Stomach (tissue), 9 donors: Measurements from ENCODE around the gene MRPL21. TPM values are rescaled to one million over a fixed set of nuclear protein-coding genes. Genes with fewer than 3 reads are reported as not detected.
A peak's percentile ranks its signal among the peaks of the same experiment; 100 is the strongest.
"Not testable (repeated sequence)": the region's sequence is repeated elsewhere in the genome, so short reads cannot be mapped to it uniquely, and the experiment has no call there.

ENCODE experiments used
- DNase-seq, 2 donors: peaks; one replicate each; pipeline versions ENCODE4 v3.0.0 to v3.0.0-alpha.2; 2013 to 2019
- H3K27ac ChIP-seq, 5 donors: fragments of 200-600 bp in 4 of 5; sonication (generic) in 4 of 5; one replicate each; pipeline ENCODE4 v1.5.1; 2013 to 2019; ENCODE audit warnings: mild to moderate bottlenecking in 1 of 5, moderate library complexity in 1 of 5
- H3K27me3 ChIP-seq, 3 donors: fragments of 200-600 bp; sonication (generic); one replicate each; pipeline ENCODE4 v1.5.1; 2017 to 2019; ENCODE audit warnings: mixed run types in 1 of 3
- H3K36me3 ChIP-seq, 4 donors: fragments of 200-600 bp; sonication (generic); 1 replicate in 3 of 4; 2 replicates in 1 of 4; pipeline ENCODE4 v1.5.1; 2016 to 2019
- H3K4me1 ChIP-seq, 4 donors: fragments of 200-600 bp; sonication (generic); one replicate each; pipeline ENCODE4 v1.5.1; 2016 to 2019
- H3K4me3 ChIP-seq, 4 donors: fragments of 200-600 bp; sonication (generic) in 3 of 4; one replicate each; pipeline ENCODE4 v1.5.1; 2016 to 2019; ENCODE audit warnings: mild to moderate bottlenecking in 1 of 4
- H3K9me3 ChIP-seq, 4 donors: fragments of 200-600 bp; sonication (generic); one replicate each; pipeline ENCODE4 v1.5.1; 2016 to 2019
- CTCF ChIP-seq, 7 experiments: fragments of 450-650 bp in 4 of 7; fragments of 200-600 bp in 3 of 7; sonication (generic) in 3 of 7; IDR thresholded peaks; one replicate each; pipeline ENCODE4 v1.5.1; 2016 to 2019; ENCODE audit warnings: antibody characterized with exemption in 7 of 7, control low read depth in 2 of 7, mild to moderate bottlenecking in 1 of 7
- EP300 ChIP-seq: sonication (generic); formaldehyde crosslinking; IDR thresholded peaks from one replicate; pipeline ENCODE4 v1.6.1; 2017; ENCODE audit warnings: antibody characterized with exemption
- POLR2A ChIP-seq, 4 donors: fragments of 450-650 bp; IDR thresholded peaks; one replicate each; pipeline ENCODE4 v1.6.1; 2016; ENCODE audit warnings: antibody characterized with exemption in 4 of 4, control low read depth in 2 of 4, mild to moderate bottlenecking in 1 of 4, moderate library complexity in 1 of 4
- POLR2AphosphoS5 ChIP-seq, 3 donors: sonication (generic); formaldehyde crosslinking; IDR thresholded peaks; one replicate each; pipeline ENCODE4 v1.6.1; 2016; ENCODE audit warnings: antibody characterized with exemption in 3 of 3
- WGBS, 5 donors: extraction: QIAGEN DNeasy Blood & Tissue Kit in 3 of 5; methylation state at CpG; one replicate each; pipeline versions ENCODE4 v1.1.5 to v1.1.7; 2013 to 2018; 5-methylcytosine and 5-hydroxymethylcytosine counted together
- intact Hi-C: fragments of 100-400 bp; cut with DNase I; formaldehyde crosslinking; loops from one replicate; pipeline ENCODE4 v1.15.1; 2023; ENCODE audit warnings: low total_unique reads
- polyA plus RNA-seq, 3 donors: library from polyadenylated mRNA; stranded (reverse); fragments of 200-250 nt; gene quantifications; one replicate each; pipeline ENCODE4 v1.2.3, GENCODE V29; 2013
- total RNA-seq, 5 donors: library from RNA; depleted of rRNA; stranded (reverse); fragments of >200 nt; gene quantifications; one replicate each; pipeline versions ENCODE4 v1.1.0 to v1.2.3, GENCODE V29; 2014 to 2016
- donor health status: healthy with polysubstance abuse.
- donor health status: Bipolar disorder and iron deficiency.
- donor health status: healthy.

MRPL21 gene
- total and polyA plus RNA-seq, 8 donors: 30.6 to 185 (median 92.6) TPM

- intact Hi-C loops: no loop called here
- no peak overlapping the region for H3K4me3 ChIP-seq
- no peak for TF ChIP-seq POLR2A (IDR thresholded peaks at IDR 0.05)
- no peak for TF ChIP-seq POLR2AphosphoS5 (IDR thresholded peaks at IDR 0.05)
- peak in 1 of 7 experiments; percentile 15 for TF ChIP-seq CTCF (IDR thresholded peaks at IDR 0.05)
- peaks cover 30 to 54% (median 51%) of the 10 kb centered on the region in 4 donors for H3K36me3 ChIP-seq
- 60 to 73% (median 68%) methylated on average over 13 to 18 of the region's 18 CpGs for WGBS, 5 donors
- peaks cover 14 to 19% (median 15%) of the 10 kb centered on the region in 4 donors for H3K4me1 ChIP-seq
- H3K27ac ChIP-seq: peak overlapping the region in 3 of 5 donors; percentile 15 to 77 (median 60)
- H3K27me3 ChIP-seq: no peaks in the 10 kb centered on the region
- no peaks in the 10 kb centered on the region for H3K9me3 ChIP-seq
- peak in 1 of 2 donors; percentile 86 for DNase-seq
Measured at GRCh38 chr11:68889948-68890446, 13.6 kb downstream of the MRPL21 start.

- H3K27me3 ChIP-seq, H3K9me3 ChIP-seq, H3K36me3 ChIP-seq, DNase-seq, H3K4me1 ChIP-seq, H3K27ac ChIP-seq, H3K4me3 ChIP-seq, intact Hi-C loops: not testable (repeated sequence)
- WGBS, 5 donors: 92 to 96% (median 94%) methylated on average over 15 of the region's 15 CpGs
Measured at GRCh38 chr11:68884827-68885226, 18.8 kb downstream of the MRPL21 start.

- Histone ChIP-seq H3K9me3 (no peaks in the 10 kb centered on the region), H3K27me3 (no peaks in the 10 kb centered on the region), H3K27ac (no peak overlapping the region), H3K4me3 (no peak overlapping the region), H3K4me1 (no peaks in the 10 kb centered on the region), H3K36me3 (no peaks in the 10 kb centered on the region)
- TF ChIP-seq CTCF (IDR thresholded peaks at IDR 0.05): no peak
- no peak for TF ChIP-seq POLR2AphosphoS5 (IDR thresholded peaks at IDR 0.05)
- no peak for TF ChIP-seq EP300
- no peak for TF ChIP-seq POLR2A (IDR thresholded peaks at IDR 0.05)
- intact Hi-C loops: no loop called here
- 87 to 96% (median 91%) methylated on average over 11 to 13 of the region's 13 CpGs for WGBS, 5 donors
- DNase-seq: no peak
Measured at GRCh38 chr11:68882391-68882790, 21.2 kb downstream of the MRPL21 start.

GRCh38 chr11:68881320-68881719, 22.3 kb downstream of the MRPL21 start:
- no peak overlapping the region for H3K4me3 ChIP-seq
- no peaks in the 10 kb centered on the region for H3K36me3 ChIP-seq
- DNase-seq: no peak
- no peak overlapping the region for H3K27ac ChIP-seq
- no peaks in the 10 kb centered on the region for H3K27me3 ChIP-seq
- no peaks in the 10 kb centered on the region for H3K4me1 ChIP-seq
- TF ChIP-seq POLR2A (IDR thresholded peaks at IDR 0.05) (no peak), POLR2AphosphoS5 (IDR thresholded peaks at IDR 0.05) (no peak), EP300 (no peak), CTCF (IDR thresholded peaks at IDR 0.05) (no peak)
- 94 to 100% (median 95%) methylated on average over 2 of the region's 2 CpGs for WGBS, 5 donors
- intact Hi-C loops: no loop called here
- H3K9me3 ChIP-seq: no peaks in the 10 kb centered on the region

GRCh38 chr11:68880851-68881250, 22.8 kb downstream of the MRPL21 start:
- intact Hi-C loops: no loop called here
- WGBS, 5 donors: 94 to 100% (median 97%) methylated on average over 5 of the region's 5 CpGs
- Histone ChIP-seq H3K4me3 (no peak overlapping the region), H3K27me3 (no peaks in the 10 kb centered on the region), H3K36me3 (no peaks in the 10 kb centered on the region), H3K4me1 (no peaks in the 10 kb centered on the region), H3K9me3 (no peaks in the 10 kb centered on the region), H3K27ac (no peak overlapping the region)
- TF ChIP-seq POLR2AphosphoS5 (IDR thresholded peaks at IDR 0.05): no peak
- no peak for TF ChIP-seq CTCF (IDR thresholded peaks at IDR 0.05)
- TF ChIP-seq EP300: no peak
- TF ChIP-seq POLR2A (IDR thresholded peaks at IDR 0.05): no peak
- no peak for DNase-seq
